Breast epithelium (tissue), 4 donors: ENCODE measurements around the gene FRMD4A. TPM values are rescaled to one million over a fixed set of nuclear protein-coding genes. Genes with fewer than 3 reads are reported as not detected.
"Not testable (repeated sequence)": the region's sequence is repeated elsewhere in the genome, so short reads cannot be mapped to it uniquely, and the experiment has no call there.

Experiments
- DNase-seq, 2 donors: peaks; one replicate each; pipeline ENCODE4 v3.0.0-alpha.2; 2019; ENCODE audit warnings: low spot score in 2 of 2
- H3K27ac ChIP-seq, 2 donors: fragments of 200-600 bp; sonication (generic) in 1 of 2; one replicate each; pipeline ENCODE4 v1.5.1; 2016 to 2019; ENCODE audit warnings: mild to moderate bottlenecking in 1 of 2
- H3K27me3 ChIP-seq, 2 donors: fragments of 200-600 bp; sonication (generic) in 1 of 2; one replicate each; pipeline versions ENCODE4 v1.5.1 to v1.6.0; 2017 to 2019; ENCODE audit warnings: control low read depth in 1 of 2, mild to moderate bottlenecking in 1 of 2
- H3K36me3 ChIP-seq: fragments of 200-600 bp; one replicate; pipeline ENCODE4 v1.5.1; 2019
- H3K4me1 ChIP-seq, 2 donors: fragments of 200-600 bp; sonication (generic); one replicate each; pipeline ENCODE4 v1.5.1; 2016 to 2019; ENCODE audit warnings: control low read depth in 1 of 2
- H3K4me3 ChIP-seq, 3 donors: fragments of 200-600 bp; sonication (generic); 1 replicate in 2 of 3; 2 replicates in 1 of 3; pipeline ENCODE4 v1.5.1; 2016 to 2019; ENCODE audit warnings: mild to moderate bottlenecking in 3 of 3, moderate library complexity in 2 of 3
- H3K9me3 ChIP-seq, 2 donors: fragments of 200-600 bp; sonication (generic) in 1 of 2; one replicate each; pipeline ENCODE4 v1.5.1; 2016 to 2019; ENCODE audit warnings: control low read depth in 1 of 2
- CTCF ChIP-seq, 3 donors: fragments of 450-650 bp; IDR thresholded peaks; one replicate each; pipeline ENCODE4 v1.5.1; 2016 to 2017; ENCODE audit warnings: antibody characterized with exemption in 3 of 3, mild to moderate bottlenecking in 3 of 3, moderate library complexity in 3 of 3
- POLR2A ChIP-seq: fragments of 450-650 bp; IDR thresholded peaks from one replicate; pipeline ENCODE4 v1.6.1; 2016; ENCODE audit warnings: antibody characterized with exemption, mild to moderate bottlenecking, moderate library complexity
- POLR2AphosphoS5 ChIP-seq, 3 donors: sonication (generic); formaldehyde crosslinking; IDR thresholded peaks; one replicate each; pipeline ENCODE4 v1.6.1; 2017; ENCODE audit warnings: antibody characterized with exemption in 3 of 3
- intact Hi-C: fragments of 100-400 bp; cut with DNase I; formaldehyde crosslinking; loops from one replicate; pipeline ENCODE4 v1.15.1; 2023; ENCODE audit warnings: low total_unique reads
- total RNA-seq, 3 donors: library from RNA; depleted of rRNA; stranded (reverse); fragments of >200 nt; gene quantifications; one replicate each; pipeline ENCODE4 v1.1.0, GENCODE V29; 2016

Gene FRMD4A
- total RNA-seq, 3 donors from 2014 or later: 27.5 to 107 (median 34.4) TPM

GRCh38 chr10:13769946-13770345 is 560.8 kb downstream of the FRMD4A start:
- Histone ChIP-seq H3K4me1 (no peaks in the 10 kb centered on the region), H3K9me3 (no peaks in the 10 kb centered on the region), H3K27me3 (no peaks in the 10 kb centered on the region), H3K36me3 (no peaks in the 10 kb centered on the region), H3K27ac (peak overlapping the region in 1 of 2 donors; percentile 10), H3K4me3 (no peak overlapping the region)
- peak; percentile 65 to 86 for DNase-seq
- peak in 1 of 3 donors; percentile 23 for TF ChIP-seq POLR2AphosphoS5 (IDR thresholded peaks at IDR 0.05)
- no peak for TF ChIP-seq POLR2A
- no peak for TF ChIP-seq CTCF (IDR thresholded peaks at IDR 0.05)
- intact Hi-C loops: no loop called here

GRCh38 chr10:13767676-13768178 is 563.0 kb downstream of the FRMD4A start:
- H3K4me1 ChIP-seq: no peaks in the 10 kb centered on the region
- TF ChIP-seq CTCF (IDR thresholded peaks at IDR 0.05) (no peak), POLR2AphosphoS5 (IDR thresholded peaks at IDR 0.05) (no peak), POLR2A (no peak)
- intact Hi-C loops: no loop called here

GRCh38 chr10:13767148-13767547 is 563.6 kb downstream of the FRMD4A start:
- DNase-seq, H3K4me1 ChIP-seq, H3K27me3 ChIP-seq, H3K4me3 ChIP-seq, H3K27ac ChIP-seq, H3K9me3 ChIP-seq, intact Hi-C loops, H3K36me3 ChIP-seq: not testable (repeated sequence)

More at GRCh38 chr10:13767676-13768178, 563.0 kb downstream of the FRMD4A start:
- H3K27me3 ChIP-seq: no peaks in the 10 kb centered on the region
- DNase-seq: no peak
- H3K27ac ChIP-seq: no peak overlapping the region
- H3K9me3 ChIP-seq: no peaks in the 10 kb centered on the region
- H3K36me3 ChIP-seq: no peaks in the 10 kb centered on the region
- no peak overlapping the region for H3K4me3 ChIP-seq

- no peaks in the 10 kb centered on the region for H3K4me1 ChIP-seq
- H3K4me3 ChIP-seq: no peak overlapping the region
- no peak for DNase-seq
- no peak for TF ChIP-seq POLR2A
- H3K27ac ChIP-seq: no peak overlapping the region
- H3K36me3 ChIP-seq: no peaks in the 10 kb centered on the region
- no peaks in the 10 kb centered on the region for H3K27me3 ChIP-seq
- intact Hi-C loops: no loop called here
- no peaks in the 10 kb centered on the region for H3K9me3 ChIP-seq
These were observed 564.9 kb downstream of the FRMD4A start for GRCh38 chr10:13765641-13766341.

GRCh38 chr10:13761490-13762091 is 569.1 kb downstream of the FRMD4A start:
- H3K9me3 ChIP-seq: no peaks in the 10 kb centered on the region
- no peak for TF ChIP-seq POLR2A
- TF ChIP-seq POLR2AphosphoS5 (IDR thresholded peaks at IDR 0.05): no peak
- TF ChIP-seq CTCF (IDR thresholded peaks at IDR 0.05): no peak
- H3K27me3 ChIP-seq: no peaks in the 10 kb centered on the region
- H3K4me1 ChIP-seq: no peaks in the 10 kb centered on the region
- intact Hi-C loops: no loop called here
- H3K27ac ChIP-seq: no peak overlapping the region
- DNase-seq: no peak
- H3K36me3 ChIP-seq: no peaks in the 10 kb centered on the region
- H3K4me3 ChIP-seq: no peak overlapping the region

- Histone ChIP-seq H3K27me3 (no peaks in the 10 kb centered on the region), H3K4me1 (no peaks in the 10 kb centered on the region), H3K36me3 (no peaks in the 10 kb centered on the region), H3K9me3 (no peaks in the 10 kb centered on the region), H3K27ac (no peak overlapping the region), H3K4me3 (no peak overlapping the region)
- TF ChIP-seq CTCF (IDR thresholded peaks at IDR 0.05): no peak
- TF ChIP-seq POLR2A: no peak
- no peak for TF ChIP-seq POLR2AphosphoS5 (IDR thresholded peaks at IDR 0.05)
- DNase-seq: no peak
- intact Hi-C loops: no loop called here
These were observed 571.6 kb downstream of the FRMD4A start for GRCh38 chr10:13759168-13759567.
